NCI-H2107 treated with DMSO at 0.1 percent for 48 hours (cell line): ENCODE data around the gene KCNJ15.
"Not testable (repeated sequence)": the region's sequence is repeated elsewhere in the genome, so short reads cannot be mapped to it uniquely, and the experiment has no call there.

Experiments
- DNase-seq: peaks from one replicate; lab custom pipeline; 2025; ENCODE audit not compliant: unreplicated experiment; lab: John Stamatoyannopoulos, UW

Gene KCNJ15

GRCh38 chr21:38256599-38257302 lies at the start of gene KCNJ15:
KCNJ15 (plus strand) TSS chr21:38256991; CDS start chr21:38299262, 42,271 bp downstream.
- DNase-seq: no peak

GRCh38 chr21:38208118-38208517 lies 48.7 kb upstream of the KCNJ15 start:
- DNase-seq: no peak

- DNase-seq: no peak
These were observed 45.5 kb upstream of the KCNJ15 start for GRCh38 chr21:38211321-38211720.

GRCh38 chr21:38212706-38213105 lies 44.1 kb upstream of the KCNJ15 start:
- no peak for DNase-seq

DNA sequence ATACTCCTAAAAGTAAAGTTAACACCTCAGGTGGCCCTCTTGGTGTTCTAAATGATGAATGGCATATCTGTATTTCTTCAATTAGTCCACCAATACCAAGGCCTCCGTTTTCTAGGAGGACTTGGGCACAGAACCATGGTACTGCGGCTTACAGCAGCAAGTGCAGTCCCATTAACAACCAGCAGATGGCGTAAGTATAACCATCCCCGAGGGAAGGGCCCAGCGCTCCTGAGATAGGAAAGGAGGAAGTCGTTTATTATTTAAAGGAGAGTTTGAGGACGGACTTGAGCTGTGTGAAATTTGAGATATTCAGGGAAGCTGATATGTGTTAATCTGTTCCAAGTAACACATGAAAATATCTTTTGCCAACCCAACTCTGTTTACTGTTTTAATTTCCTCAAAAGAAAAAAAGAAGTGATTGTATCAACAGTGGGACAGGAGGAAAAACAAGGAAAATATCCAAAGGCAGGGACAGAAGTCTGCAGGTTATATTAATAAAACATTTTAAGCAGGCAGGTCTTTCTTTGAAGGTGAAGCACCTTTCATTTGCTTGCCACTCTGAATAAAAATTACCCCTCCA lies 37.7 kb upstream of the KCNJ15 start:
- DNase-seq: peak; percentile 75

DNA sequence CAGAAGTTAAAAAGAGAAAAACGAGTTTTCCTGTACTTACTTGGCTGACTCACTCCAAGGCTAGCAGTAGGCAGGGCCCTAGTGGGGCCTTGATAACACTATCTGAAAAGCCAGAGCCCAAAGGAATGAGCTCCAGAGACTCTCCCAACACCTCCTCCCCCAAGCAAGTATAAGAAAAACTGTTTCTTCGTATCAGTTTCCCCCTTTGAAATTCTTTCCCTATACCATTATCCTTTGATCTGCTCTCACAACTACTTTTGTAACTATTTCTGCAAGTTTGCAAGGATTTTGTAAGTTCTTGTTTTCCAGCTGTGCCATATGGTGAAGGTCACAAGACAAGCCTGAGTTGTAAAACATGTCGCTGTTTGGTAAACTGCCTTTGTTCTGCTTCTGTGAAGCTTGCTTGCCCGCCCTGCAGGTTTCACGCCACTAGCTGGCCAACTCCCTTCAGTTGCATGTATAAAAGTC lies 36.5 kb upstream of the KCNJ15 start:
- DNase-seq: no peak

DNA sequence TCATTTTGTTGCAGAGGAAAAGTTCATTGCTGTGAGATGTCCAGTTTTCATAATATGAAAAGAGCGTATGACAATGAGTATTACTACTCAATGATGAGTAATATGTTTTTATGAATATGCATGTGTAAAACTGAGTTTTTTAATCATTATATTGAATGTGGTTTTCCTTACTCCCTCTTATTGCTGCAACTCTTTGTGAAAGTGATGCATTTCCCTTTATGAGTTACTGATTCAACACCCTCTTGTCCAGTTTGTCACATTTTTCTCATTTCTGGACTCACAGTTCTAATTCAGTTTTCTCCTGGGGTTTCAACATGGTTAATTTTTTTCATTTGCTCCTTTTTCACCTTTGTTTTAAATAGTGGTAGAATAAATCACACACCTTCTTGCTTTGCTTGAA lies 35.2 kb upstream of the KCNJ15 start:
- no peak for DNase-seq

- no peak for DNase-seq
These were observed 32.8 kb upstream of the KCNJ15 start for GRCh38 chr21:38223893-38224540.

DNA sequence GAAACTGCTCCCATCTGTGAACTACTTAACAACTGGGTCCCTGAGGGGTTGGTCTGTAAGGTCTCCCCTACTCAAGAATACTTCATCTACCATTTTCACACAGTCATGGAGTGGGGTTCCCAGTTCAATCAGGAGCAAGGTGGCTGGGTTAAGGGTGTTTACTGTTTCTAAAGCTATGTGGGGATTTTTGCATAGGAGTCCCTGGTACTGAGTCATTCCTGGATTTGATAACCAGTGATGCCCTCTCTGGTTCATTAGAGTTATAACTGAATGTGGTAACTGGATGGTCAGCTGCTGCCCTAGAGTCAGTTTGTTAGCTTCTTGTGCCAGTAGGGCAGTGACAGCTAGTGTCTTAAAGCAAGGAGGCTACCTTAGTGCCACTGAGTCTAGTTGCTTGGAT lies 29.4 kb upstream of the KCNJ15 start:
- no peak for DNase-seq

DNA sequence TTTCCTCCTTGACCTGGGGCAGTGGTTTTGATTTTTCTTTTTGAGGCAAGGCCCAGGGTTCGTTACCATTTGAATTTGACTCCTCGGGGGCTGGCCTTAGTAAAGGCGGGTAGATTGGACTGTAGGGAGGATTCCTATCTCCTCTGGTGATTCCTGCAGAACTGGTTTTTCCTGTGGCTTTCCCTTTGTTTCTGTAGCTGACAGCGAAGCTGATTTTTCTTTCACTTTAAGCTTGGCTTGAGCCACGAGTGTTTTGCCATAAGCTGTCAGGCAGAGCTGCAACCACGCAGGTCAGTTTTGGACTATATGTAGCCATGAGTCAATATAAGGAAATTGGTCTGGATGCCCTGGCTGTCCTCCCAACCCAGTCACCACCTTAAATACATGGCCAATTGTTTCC lies 28.7 kb upstream of the KCNJ15 start:
- no peak for DNase-seq

- no peak for DNase-seq
These were observed 28.3 kb upstream of the KCNJ15 start for GRCh38 chr21:38228537-38228936.

- no peak for DNase-seq
These were observed 27.4 kb upstream of the KCNJ15 start for GRCh38 chr21:38229260-38229877.

GRCh38 chr21:38234395-38235142 lies 22.2 kb upstream of the KCNJ15 start:
- no peak for DNase-seq

DNA sequence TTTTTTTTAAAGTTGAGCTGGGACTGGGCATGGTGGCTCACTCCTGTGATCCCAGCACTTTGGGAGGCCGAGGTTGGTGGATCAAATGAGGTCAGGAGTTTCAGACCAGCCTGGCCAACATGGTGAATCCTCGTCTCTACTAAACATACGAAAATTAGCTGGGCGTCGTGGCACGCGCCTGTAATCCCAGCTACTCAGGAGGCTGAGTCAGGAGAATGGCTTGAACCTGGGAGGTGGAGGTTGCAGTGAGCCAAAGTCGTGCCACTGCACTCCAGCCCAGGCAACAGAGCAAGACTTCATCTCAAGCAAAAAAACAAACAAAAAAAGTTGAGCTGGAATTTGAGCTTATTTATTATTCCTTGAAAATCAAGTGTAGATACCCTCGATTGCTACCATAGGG lies 21.5 kb upstream of the KCNJ15 start:
- not testable (repeated sequence) for DNase-seq

- no peak for DNase-seq
These were observed 20.6 kb upstream of the KCNJ15 start for GRCh38 chr21:38236232-38236631.

GRCh38 chr21:38239672-38240071 lies 17.1 kb upstream of the KCNJ15 start:
- DNase-seq: no peak

DNA sequence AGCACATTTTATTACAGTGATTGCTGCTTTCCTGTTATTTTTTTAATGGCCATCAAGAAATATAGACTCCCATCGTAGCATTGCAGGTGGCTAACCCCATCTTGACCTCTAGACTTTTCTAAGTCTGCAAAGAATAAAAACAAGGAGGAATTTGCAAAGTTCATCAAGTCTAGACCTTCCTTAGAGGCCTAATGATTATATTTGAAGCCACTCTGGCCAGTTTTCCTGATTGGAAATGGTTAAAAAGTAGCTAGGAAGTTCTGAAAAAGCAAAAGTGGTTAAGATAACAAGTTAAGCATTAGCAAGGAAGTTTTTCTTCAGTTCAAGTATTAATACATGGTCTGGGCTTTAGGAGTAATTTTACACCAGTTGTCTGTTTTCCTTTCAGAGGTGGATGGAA lies 16.7 kb upstream of the KCNJ15 start:
- DNase-seq: no peak

- no peak for DNase-seq
These were observed 15.6 kb upstream of the KCNJ15 start for GRCh38 chr21:38241029-38241740.

GRCh38 chr21:38242061-38242460 lies 14.7 kb upstream of the KCNJ15 start:
- no peak for DNase-seq

DNA sequence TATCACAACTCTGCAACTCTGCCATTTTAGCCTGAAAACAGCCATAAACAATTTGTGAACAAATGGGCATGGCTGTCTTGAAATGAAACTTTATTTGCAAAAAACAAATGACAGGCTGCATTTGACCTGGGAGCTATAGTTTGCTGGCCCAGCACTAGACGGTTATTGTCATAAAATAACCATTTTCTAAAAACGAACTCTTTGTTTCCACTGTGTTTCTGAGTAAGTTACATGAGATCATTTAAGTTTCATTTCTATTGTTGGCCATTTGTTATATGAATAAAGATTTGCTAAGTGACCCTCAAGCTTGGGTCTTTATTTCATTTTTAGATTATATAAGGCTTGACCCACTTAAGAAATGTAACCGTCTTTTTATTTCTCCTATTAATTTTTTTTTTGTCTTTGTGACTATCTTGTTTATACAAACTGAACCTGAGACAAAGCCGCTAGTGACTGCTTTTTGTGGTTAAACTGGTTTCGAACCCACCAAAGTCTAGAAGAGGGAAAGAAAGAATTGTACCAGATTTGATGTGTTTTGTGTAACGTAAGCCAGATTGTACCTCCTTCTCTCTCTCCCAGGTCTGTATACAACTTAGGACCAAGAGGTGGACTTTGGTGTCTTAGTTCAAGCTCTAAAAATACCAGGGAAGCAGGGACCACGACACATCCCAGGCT lies 12.9 kb upstream of the KCNJ15 start:
- DNase-seq: no peak
